ENCODE data around the gene AGAP1.

DNA sequence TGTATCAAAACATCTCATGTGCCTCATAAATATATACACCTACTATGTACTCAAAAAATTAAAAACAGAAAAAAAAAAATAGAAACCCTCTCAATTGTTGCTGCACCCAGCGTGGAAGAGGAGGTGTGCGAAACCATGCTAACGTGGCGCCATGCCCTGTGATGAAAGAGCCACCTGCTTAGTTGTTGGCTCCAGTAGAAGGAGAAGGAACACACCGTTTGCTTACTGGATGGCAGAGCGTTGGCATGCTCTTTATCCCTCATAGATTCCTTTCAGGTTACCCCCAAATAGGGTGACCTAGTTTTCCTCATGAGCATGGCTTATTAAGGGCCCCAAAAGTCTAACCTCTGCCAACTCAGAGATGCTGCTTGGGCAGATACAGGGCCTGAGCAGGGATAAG is 332.1 kb downstream of the AGAP1 start:
- TF ChIP-seq JUN (IDR thresholded peaks at IDR 0.05) (no peak), RNF2 (IDR thresholded peaks at IDR 0.05; ENCODE audit: borderline replicate concordance, low read depth) (no peak), EP300 (IDR thresholded peaks at IDR 0.05) (no peak), JUNB (IDR thresholded peaks at IDR 0.05) (no peak), FOSL2 (IDR thresholded peaks at IDR 0.05) (no peak), FOSL2 (CRISPR knock-in tag; IDR thresholded peaks at IDR 0.05) (no peak), RCOR1 (IDR thresholded peaks at IDR 0.05; ENCODE audit: low read depth, low read length) (no peak)
- TF ChIP-seq, protein P1, sequence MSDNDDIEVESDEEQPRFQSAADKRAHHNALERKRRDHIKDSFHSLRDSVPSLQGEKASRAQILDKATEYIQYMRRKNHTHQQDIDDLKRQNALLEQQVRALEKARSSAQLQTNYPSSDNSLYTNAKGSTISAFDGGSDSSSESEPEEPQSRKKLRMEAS (IDR thresholded peaks at IDR 0.05), result no peak
- TF ChIP-seq, protein P2, sequence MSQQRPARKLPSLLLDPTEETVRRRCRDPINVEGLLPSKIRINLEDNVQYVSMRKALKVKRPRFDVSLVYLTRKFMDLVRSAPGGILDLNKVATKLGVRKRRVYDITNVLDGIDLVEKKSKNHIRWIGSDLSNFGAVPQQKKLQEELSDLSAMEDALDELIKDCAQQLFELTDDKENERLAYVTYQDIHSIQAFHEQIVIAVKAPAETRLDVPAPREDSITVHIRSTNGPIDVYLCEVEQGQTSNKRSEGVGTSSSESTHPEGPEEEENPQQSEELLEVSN (IDR thresholded peaks at IDR 0.05; ENCODE audit: borderline replicate concordance, low read depth), result no peak
- TF ChIP-seq, protein P3, sequence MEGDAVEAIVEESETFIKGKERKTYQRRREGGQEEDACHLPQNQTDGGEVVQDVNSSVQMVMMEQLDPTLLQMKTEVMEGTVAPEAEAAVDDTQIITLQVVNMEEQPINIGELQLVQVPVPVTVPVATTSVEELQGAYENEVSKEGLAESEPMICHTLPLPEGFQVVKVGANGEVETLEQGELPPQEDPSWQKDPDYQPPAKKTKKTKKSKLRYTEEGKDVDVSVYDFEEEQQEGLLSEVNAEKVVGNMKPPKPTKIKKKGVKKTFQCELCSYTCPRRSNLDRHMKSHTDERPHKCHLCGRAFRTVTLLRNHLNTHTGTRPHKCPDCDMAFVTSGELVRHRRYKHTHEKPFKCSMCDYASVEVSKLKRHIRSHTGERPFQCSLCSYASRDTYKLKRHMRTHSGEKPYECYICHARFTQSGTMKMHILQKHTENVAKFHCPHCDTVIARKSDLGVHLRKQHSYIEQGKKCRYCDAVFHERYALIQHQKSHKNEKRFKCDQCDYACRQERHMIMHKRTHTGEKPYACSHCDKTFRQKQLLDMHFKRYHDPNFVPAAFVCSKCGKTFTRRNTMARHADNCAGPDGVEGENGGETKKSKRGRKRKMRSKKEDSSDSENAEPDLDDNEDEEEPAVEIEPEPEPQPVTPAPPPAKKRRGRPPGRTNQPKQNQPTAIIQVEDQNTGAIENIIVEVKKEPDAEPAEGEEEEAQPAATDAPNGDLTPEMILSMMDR (IDR thresholded peaks at IDR 0.05), result no peak

Measured in A549 (cell line).